GM18502 (cell line): ENCODE data around the gene LIN54.
A peak's percentile ranks its signal among the peaks of the same experiment; 100 is the strongest.

ENCODE experiments used
- ATAC-seq: cut with Tn5 transposase; IDR thresholded peaks from one replicate; pipeline ENCODE4 v1.9.1; 2021; ENCODE audit warnings: mild to moderate bottlenecking; ENCODE audit not compliant: unreplicated experiment, poor library complexity

The LIN54 gene

GRCh38 chr4:82898322-82899243 lies 112.0 kb downstream of the LIN54 start:
- no peak for ATAC-seq

GRCh38 chr4:82896755-82897154 lies 113.9 kb downstream of the LIN54 start:
- no peak for ATAC-seq

- no peak for ATAC-seq
Observed at GRCh38 chr4:82893942-82894341, 116.7 kb downstream of the LIN54 start.

GRCh38 chr4:82892467-82892802 lies 118.2 kb downstream of the LIN54 start:
- no peak for ATAC-seq

- ATAC-seq = peak; percentile 4
Observed at GRCh38 chr4:82891707-82892466, 118.7 kb downstream of the LIN54 start.

GRCh38 chr4:82890901-82891706 lies 119.5 kb downstream of the LIN54 start, which contains the start of gene SEC31A:
TSS of gene SEC31A (minus strand) at chr4:82891153. CDS start at chr4:82881936, 9,217 bp downstream.
- ATAC-seq = peak; percentile 94

GRCh38 chr4:82890528-82890900 lies 120.1 kb downstream of the LIN54 start:
- no peak for ATAC-seq

- ATAC-seq = no peak
Observed at GRCh38 chr4:82889287-82889686, 121.3 kb downstream of the LIN54 start.

- ATAC-seq = no peak
Observed at GRCh38 chr4:82886147-82886942, 124.3 kb downstream of the LIN54 start.

- ATAC-seq = no peak
Observed at GRCh38 chr4:82885410-82885809, 125.2 kb downstream of the LIN54 start.
